GM18526 (cell line): ENCODE measurements around the gene HEXIM1.

ENCODE experiments used
- POLR2A ChIP-seq: IDR thresholded peaks from 3 replicates; pipeline ENCODE4 v1.6.1; 2011; ENCODE audit not compliant: insufficient read length; ENCODE audit errors: extremely low read depth

HEXIM1 gene

DNA sequence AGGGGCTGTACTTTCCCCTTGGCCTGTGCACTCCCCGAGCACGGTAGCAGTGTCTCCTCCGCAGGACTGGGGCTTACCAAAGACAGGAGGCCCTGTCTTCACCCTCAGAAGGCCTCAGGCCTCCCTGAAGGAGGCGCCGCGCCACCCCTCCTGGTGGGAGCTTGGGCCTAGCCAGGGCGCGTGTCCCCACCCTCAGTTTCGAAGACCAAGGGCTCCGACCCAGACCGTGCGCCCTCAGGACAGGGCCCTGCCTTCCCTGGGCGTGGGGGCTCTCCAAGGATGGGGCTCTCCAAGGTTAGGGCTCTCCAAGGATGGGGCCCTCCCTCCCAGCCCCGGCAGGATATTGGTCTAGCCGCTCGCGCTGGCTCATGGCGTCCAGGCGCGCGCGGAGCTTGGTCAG is 27.7 kb upstream of the HEXIM1 start:
- TF ChIP-seq POLR2A = no peak

DNA sequence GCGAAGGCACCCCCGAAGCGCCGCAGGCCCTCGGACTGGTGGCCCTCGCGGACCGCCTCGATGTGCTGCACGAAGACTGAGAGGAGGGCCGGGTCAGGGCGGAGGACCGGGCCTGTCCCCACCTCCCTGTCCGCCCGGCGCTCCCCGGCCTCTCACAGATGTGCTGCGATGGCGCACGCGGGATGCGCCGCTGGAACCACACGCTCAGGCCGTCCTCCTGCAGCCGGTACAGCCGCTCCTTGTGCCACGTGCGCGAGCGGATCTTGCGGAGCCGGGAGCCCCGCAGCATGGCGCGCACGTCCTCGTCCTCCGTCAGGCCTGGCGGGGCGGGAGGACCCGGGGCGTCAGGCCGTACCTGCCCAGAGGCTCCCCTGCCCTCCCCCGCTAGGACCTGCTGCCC is 27.2 kb upstream of the HEXIM1 start:
- no peak for TF ChIP-seq POLR2A

DNA sequence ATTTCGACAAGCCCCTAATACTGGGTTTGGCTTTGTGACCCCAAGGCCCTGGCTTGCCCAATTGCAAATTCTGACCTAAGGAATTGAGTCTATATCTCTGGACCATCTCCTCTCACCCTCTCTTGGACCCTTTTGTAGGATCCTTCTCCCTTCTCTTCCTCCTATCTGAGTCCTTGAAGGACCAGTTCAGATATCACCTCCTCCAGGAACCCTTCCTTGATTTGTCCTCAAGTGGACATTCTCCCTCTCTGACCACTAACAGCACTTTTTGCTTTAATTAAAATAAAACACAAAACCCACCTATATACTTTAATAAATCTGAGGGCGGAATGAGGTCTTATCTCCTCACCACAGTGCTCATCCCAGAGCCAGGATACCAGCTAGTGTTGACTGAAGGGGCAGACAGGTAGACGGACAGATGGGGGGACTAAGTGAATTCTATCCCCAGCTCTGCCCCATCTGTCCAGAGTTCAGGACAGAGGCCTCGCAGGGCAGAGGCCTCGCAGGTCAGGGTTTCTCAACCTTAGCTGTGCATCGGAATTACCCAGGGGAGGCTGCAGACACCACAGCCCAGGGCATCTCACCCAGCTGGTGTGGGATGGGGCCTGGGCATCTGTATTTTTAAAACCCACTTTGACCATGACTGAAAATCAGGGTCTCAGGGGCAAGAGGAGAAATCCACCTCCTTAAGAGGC is 25.1 kb upstream of the HEXIM1 start:
- TF ChIP-seq POLR2A = no peak

DNA sequence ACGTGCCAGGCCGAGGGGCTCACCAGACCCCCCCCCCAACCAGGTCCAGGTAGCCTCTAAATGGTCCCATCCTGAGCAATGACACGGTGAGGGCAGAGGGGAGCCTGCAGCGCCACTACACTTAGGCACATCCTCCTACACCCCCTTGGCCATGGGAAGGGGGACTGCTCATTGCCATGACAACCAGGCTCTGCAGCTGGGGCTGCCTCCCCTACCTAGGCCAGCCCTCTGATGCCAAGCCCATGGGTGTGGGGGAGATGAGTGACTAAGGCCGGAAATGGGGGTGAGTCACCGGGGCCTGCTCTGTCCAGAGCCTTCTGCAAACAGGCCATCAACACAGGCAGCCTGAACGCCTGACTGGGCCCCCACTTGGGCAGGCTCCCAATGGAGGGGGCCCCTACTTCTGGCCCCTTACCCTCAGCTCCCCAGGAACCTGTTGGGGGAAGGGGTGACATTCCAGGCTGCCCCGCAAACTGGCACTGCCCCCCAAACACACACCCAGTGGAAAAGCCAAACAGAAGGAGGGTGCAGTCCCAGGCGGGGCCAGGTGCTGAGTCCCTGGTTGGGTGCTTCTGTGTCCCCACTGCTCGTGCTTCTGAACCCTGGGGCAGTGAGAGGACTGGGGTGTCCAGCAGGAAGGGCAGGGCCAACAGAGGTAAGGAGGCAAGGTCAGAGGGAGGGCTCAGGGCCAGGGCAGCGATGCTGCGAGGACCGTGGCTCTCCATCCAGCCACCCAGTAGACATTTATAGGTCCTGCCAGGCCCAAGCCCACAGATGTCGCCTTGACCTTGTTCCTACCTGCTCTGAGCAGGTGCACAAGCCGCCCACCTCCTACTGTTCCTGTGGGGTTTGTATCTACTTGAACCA is 24.1 kb upstream of the HEXIM1 start:
- TF ChIP-seq POLR2A = no peak

DNA sequence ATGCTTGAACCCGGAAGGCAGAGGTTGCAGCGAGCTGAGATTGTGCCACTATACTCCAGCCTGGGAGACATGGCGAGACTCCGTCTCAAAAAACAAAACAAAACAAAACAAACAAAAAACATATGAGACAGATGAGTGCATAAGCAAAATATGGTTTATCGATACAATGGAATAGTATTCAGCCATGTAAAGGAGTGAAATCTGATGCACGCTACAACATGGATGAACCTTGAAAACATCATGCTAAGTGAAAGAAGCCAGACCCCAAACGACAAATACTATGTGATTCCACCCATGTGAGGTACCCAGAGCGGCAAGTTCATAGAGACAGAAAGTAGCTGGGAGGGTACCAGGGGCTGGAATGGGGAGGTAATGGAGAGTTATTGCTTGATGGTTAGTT is 22.8 kb upstream of the HEXIM1 start:
- TF ChIP-seq POLR2A = no peak

DNA sequence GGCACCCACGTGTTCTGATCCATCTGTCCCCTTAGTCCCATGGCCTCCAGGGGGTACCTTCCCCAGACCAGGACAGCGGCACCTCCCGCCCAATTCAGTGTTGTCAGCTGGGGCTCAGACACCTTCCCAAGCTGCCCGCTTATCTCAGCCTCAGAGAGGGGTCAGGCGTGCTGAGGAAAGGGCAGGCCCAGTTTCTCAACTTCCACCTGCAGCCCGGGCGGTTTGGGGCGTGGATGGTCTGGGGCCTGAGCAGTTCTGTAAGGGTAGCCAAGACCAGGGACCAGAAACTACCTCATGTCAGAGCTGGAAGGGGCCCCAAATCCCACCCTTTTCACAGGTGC is 21.1 kb upstream of the HEXIM1 start:
- no peak for TF ChIP-seq POLR2A

DNA sequence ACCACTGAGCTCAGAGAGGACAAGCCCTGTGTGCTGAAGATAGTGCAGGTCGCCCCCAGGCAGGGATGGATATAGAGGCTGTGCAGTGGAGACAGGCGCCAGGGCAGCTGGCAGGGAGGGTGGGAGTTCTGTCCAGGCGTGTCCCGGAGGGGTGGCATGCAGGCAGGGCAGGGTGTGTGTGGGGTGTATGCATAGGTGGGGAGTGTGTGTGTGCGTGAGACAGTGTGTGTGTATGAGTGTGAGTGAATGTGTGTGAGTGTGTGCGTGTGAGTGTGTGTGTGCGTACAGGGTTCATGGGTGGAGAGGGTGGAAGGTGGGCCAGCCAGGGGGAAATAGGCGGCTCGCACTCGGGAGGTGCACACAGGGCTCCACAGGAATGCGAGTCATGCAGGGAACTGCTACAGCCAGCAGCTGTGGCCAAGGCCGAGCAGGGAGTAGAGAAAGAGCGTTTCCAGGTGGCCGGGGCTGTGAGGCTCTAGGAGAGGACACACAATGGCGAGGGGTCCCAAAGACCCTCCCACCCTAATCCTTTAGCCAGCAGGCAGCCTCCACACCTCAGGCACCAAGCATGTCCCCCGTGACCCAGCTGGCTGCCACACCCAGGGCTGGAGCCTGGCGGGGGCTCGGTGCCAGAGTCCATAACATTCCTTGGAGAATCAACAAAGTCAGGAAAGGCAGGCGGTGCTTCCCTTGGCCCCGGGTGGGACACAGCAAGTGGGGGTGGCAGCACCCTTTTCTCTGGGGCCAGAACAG is 20.6 kb upstream of the HEXIM1 start:
- TF ChIP-seq POLR2A = no peak

DNA sequence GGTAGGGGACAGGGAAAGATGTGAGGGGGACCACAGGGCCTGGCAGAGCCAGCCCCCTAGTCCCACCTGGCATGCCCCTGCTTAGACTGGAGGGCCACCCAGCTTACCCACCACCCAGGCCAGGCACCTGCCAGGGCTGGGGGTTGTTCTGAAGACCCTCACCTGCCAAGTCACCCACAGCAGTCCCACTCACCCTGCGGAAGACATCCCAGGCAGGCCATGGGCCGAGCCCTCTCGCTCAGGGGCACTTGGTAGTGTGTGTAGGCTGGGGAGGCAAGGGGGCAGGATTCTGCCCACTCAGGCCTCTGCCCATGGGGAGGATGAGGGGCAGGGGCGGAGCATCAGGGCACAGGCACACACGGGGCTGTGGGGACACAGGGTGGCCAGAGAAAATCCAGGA is 19.9 kb upstream of the HEXIM1 start:
- TF ChIP-seq POLR2A = no peak

DNA sequence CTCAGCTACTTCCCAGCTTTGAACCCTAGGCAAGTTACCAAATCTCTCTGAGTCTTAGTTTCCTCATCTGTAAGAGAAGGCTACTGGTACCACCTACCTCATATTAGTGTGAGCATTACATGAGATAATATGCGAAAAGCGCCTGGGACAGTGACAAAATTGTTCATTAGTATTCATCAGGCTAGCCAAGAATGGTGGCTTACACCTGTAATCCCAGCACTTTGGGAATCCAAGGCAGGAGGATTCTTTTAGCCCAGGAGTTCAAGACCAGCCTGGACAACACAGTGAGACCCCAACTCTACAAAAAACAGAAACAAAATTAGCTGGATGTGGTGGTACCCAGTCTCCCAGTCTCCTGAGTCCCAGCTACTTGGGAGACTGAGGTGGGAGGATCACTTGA is 19.3 kb upstream of the HEXIM1 start:
- no peak for TF ChIP-seq POLR2A

DNA sequence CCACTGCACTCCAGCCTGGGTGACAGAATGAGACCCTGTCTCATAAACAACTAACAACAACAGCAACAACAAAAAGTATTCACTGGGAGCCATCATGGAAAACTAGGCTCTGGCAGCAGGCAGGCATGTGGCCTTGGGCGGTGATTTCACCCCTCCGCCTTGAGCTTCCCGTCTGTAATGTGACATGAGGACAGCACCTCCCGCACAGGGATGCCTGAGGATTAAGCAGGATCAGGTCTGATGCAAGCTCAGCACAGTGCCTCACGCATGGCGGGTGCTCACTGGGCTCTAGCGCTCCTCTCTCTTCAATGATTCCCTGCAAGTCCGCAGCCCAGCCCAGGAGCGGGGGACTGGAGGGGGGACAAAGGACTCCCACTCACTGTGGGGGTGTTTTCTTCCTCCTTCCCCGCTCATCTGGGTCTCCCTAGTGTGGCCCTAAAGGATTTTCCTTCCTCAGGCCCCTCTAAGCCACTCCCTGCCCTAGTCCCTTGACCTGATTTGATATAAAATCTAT is 18.8 kb upstream of the HEXIM1 start:
- TF ChIP-seq POLR2A = no peak

DNA sequence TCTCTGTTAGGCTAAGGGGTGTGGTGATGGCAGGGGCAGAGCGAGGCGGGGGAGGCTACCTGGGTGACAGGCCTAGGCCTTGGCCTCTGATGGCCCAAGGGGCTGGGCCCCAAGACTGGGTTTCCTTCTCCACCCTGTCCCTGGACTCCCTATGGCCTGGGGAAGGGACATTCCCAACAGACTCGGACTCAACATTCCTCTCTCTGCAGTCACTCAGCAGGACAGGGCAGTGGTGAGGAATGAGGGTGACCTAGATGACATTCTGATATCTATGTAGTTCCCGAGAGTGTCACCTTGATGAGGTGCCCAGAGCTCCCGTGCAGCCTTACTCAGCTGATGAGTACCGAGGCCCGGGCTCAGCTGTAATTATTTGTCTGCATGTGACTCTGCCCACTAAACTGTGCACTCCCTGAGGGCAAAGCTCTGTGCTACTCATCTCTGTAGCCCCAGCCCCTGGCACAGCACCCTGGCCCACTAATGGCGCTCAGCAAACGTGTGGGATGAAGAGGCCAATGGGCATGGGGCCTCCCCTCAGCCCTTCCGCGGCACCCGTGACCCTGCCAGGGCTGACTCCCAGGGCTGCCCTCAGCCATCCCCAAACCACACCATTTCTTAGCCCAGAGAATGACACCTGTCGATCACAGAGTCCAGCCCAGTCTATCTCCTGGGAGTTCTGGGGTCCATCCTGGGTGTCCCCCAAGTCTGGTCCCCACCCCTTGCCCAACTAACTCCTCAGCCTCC is 18.2 kb upstream of the HEXIM1 start:
- no peak for TF ChIP-seq POLR2A

DNA sequence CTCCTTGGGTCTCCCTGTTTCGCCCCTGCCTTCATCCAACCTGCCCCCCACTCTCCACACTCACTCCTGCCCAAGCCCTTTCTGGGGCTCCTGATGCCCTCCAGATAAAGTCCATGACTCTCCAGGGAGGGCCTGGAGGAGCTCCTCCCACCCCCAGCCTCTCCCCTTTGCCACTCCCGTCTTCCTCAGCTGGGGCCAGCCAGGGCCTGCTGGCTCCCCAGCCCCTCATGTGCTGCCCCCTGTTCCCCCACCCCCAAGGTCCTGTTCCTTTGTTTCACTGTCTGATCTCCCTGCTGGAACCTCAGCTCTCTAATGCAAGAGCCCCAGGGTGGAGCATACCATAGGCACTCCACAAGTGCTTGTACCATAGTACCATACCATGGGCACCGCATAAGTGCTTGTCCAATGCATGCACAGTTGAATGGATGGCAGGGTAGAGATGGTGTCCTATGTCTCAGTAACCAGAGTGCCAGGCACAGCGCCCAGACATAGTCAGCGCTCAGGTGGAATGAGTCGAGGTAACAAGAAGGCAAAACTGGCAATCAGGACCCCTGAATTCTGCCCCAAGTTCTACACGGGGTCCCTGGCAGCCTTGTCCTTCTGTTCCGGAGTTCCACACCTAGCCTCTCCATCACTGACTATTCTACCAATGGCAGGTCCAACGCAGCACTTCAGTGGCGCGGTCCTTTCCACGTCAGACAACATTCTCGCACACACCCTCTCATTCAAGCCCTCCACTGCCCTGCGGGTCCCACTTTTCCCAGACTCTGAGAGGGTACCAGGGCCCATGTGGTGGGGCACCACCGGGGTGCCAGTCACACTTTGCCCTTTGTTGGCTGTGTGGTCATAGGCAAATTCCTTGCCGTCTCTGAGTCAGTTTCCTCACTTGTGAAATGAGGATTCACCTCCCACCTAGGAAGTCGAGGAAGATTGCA is 17.3 kb upstream of the HEXIM1 start:
- no peak for TF ChIP-seq POLR2A

DNA sequence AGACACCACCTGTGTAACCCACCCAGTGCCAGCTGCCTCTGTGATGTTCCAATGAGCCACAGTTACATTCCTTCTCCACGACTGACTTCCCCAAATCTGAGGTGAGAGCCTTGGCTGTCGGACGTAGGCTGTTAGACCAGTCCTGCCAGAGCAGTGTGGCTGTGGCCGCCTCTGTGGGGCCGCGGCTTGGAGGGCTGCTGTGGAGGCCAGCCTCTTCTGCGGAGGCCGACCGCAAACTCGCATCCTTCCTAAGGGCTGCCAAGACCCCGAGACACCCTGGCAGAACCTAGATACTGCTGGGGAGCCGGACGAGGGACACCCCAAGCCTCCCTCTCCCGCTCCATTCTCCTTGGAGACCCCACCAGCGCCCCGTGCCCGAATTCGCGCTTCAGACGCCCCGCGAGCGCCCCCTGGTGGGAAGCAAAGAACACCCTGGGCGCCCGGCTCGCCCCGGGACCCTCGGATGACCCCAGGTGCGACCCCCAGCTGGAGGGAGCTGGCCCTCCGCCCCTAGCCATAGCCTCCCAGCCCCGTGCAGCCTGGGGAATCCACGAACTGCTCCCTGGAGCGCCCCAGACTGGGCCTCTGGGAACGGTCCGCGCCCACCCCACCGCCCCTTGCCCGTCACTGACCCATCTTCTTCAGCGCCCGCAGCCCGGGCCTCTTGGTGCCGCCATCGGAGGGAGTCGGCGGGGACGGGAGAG is 16.5 kb upstream of the HEXIM1 start:
- TF ChIP-seq POLR2A = no peak

DNA sequence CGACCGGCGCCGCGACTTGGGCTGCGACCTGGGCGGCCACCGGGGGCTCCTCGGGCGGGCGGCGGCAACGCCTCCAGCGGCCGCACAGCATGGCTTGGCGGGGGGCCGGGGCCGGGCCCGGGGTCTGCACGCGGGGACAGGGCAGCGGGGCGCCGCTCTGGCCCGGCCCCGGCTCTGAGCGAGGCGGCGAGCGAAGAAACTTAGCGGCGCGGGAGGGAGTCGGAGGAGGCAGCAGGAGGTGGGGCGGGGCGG is 16.0 kb upstream of the HEXIM1 start, which contains the start of gene PLCD3:
Gene PLCD3 (minus strand): TSS at position 196 of the 252 bp plus-strand sequence. CDS start 105 bp downstream, at position 91.
- no peak for TF ChIP-seq POLR2A
